ENCODE data around the gene PIP5K1B. TPM values are rescaled to one million over a fixed set of nuclear protein-coding genes. Genes with fewer than 3 reads are reported as not detected.

Gene PIP5K1B
- total RNA-seq, 2 donors from 2014 or later = 18.4 to 44.8 TPM

DNA sequence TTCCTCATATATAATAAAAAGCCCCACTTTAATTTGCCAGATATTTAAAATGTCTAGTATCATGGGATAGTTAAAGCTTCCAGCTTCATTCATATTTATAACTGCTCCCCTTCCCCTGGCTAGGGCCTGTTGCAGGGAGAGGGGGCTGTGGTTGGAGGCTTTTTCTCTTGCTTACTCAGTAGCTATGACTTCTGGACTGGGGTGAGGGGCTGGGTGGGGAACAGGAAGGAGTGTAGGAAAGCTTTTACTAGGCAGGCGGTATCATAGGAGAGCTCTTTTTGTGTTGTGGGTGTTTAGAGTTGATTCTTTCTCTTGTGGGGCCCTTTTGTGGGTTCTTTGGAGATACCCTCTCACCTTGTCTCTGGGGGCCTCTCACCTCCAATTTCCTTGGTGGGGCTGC is 39.4 kb downstream of the PIP5K1B start:
- no peaks in the 10 kb centered on the region for H3K36me3 ChIP-seq
- H3K27me3 ChIP-seq = no peaks in the 10 kb centered on the region
- H3K27ac ChIP-seq = no peak overlapping the region
- no peaks in the 10 kb centered on the region for H3K9me3 ChIP-seq
- H3K4me3 ChIP-seq = no peak overlapping the region
- peaks cover 0 to 30% of the 10 kb centered on the region in 2 donors for H3K4me1 ChIP-seq
- TF ChIP-seq, protein P1, sequence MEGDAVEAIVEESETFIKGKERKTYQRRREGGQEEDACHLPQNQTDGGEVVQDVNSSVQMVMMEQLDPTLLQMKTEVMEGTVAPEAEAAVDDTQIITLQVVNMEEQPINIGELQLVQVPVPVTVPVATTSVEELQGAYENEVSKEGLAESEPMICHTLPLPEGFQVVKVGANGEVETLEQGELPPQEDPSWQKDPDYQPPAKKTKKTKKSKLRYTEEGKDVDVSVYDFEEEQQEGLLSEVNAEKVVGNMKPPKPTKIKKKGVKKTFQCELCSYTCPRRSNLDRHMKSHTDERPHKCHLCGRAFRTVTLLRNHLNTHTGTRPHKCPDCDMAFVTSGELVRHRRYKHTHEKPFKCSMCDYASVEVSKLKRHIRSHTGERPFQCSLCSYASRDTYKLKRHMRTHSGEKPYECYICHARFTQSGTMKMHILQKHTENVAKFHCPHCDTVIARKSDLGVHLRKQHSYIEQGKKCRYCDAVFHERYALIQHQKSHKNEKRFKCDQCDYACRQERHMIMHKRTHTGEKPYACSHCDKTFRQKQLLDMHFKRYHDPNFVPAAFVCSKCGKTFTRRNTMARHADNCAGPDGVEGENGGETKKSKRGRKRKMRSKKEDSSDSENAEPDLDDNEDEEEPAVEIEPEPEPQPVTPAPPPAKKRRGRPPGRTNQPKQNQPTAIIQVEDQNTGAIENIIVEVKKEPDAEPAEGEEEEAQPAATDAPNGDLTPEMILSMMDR (IDR thresholded peaks at IDR 0.05) = no peak
- no peak for DNase-seq (ENCODE audit: low spot score)

- H3K36me3 ChIP-seq = no peaks in the 10 kb centered on the region
- TF ChIP-seq, protein P1 (IDR thresholded peaks at IDR 0.05) = no peak
- no peak for DNase-seq (ENCODE audit: low spot score)
- no peak overlapping the region for H3K4me3 ChIP-seq
- peak overlapping the region in 1 of 2 donors; percentile 11 for H3K27ac ChIP-seq
- H3K4me1 ChIP-seq = peaks cover 0 to 13% of the 10 kb centered on the region in 2 donors
- no peaks in the 10 kb centered on the region for H3K9me3 ChIP-seq
- H3K27me3 ChIP-seq = no peaks in the 10 kb centered on the region
These were observed 41.5 kb downstream of the PIP5K1B start for GRCh38 chr9:68746525-68746924.

GRCh38 chr9:68747043-68747533 is 42.0 kb downstream of the PIP5K1B start:
- TF ChIP-seq, protein P1 (IDR thresholded peaks at IDR 0.05) = no peak
- Histone ChIP-seq H3K4me1 (peaks cover 0 to 12% of the 10 kb centered on the region in 2 donors), H3K27ac (peak overlapping the region in 1 of 2 donors; percentile 11), H3K36me3 (no peaks in the 10 kb centered on the region), H3K4me3 (no peak overlapping the region), H3K9me3 (no peaks in the 10 kb centered on the region), H3K27me3 (no peaks in the 10 kb centered on the region)
- DNase-seq (ENCODE audit: low spot score) = no peak

DNA sequence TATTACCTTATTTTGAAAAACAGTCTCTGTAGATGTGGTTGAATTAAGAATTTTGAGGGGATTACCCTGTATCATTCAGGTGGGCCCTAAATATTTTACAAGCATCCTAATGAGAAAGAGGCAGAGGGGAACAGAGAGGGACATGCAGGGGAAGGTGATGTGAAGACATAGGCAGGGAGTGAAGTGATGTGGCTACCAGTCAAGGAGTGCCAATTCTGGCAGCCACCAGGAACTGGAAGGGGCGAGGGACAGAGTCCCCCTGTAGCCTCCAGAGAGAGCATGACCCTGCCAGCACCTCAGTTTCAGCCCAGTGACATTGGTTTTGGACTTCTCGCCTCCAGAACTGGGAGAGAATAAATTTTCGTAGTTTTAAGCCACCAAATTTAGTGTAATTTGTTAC is 44.1 kb downstream of the PIP5K1B start:
- Histone ChIP-seq H3K27ac (peak overlapping the region in 1 of 2 donors; percentile 12), H3K4me3 (no peak overlapping the region), H3K4me1 (peaks cover 0 to 12% of the 10 kb centered on the region in 2 donors), H3K36me3 (no peaks in the 10 kb centered on the region), H3K9me3 (no peaks in the 10 kb centered on the region), H3K27me3 (no peaks in the 10 kb centered on the region)
- no peak for DNase-seq (ENCODE audit: low spot score)
- TF ChIP-seq, protein P1 (IDR thresholded peaks at IDR 0.05) = no peak

DNA sequence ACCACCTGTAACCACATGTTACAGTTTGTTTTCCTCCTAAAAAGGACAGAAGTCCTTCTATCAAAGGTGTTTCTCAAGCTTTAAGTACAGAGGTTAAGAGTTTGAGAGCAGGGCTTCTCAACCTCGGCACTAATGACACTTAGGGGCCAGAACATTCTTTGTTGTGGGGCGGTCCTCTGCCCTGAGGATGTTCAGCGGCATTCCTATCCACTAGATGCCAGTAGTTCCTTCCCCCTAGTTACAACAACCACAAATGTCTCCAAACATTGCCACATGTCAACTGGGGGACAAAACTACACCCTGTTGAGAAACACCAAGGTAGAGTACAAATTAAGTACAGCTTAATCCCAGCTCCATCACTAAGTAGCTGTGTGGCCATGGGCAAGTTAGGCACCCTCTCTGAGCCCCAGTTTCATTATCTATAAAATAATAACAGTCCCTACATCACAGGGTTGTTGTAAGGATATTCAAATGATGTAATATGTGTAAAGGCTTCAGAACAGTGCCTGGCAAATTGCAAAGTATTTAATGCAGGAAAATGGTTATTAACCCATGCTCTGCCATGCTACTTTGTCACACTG is 44.6 kb downstream of the PIP5K1B start:
- Histone ChIP-seq H3K27ac (peak overlapping the region in 1 of 2 donors; percentile 12), H3K4me1 (peaks cover 0 to 12% of the 10 kb centered on the region in 2 donors), H3K9me3 (no peaks in the 10 kb centered on the region), H3K4me3 (no peak overlapping the region), H3K36me3 (no peaks in the 10 kb centered on the region), H3K27me3 (no peaks in the 10 kb centered on the region)
- no peak for DNase-seq (ENCODE audit: low spot score)
- TF ChIP-seq, protein P1 (IDR thresholded peaks at IDR 0.05) = no peak

DNA sequence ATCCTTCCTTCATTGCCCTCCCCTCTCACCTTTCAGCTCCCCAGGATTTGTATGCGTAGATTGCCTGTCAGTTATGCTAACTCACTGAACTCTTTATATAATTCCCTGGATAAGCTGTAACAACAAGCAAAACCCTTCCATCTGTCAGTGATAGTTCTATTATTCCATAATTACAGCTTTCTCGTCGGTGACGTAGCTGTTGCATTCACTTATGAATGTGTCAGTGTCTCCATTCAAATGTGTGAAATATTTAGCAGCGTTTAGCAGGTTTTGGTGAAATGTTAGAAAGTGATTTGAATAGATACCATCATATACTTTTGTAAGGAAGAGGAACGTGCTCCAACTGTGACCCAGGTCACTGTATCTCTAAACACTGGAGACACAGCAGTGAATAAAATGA is 45.2 kb downstream of the PIP5K1B start:
- peaks cover 0 to 12% of the 10 kb centered on the region in 2 donors for H3K4me1 ChIP-seq
- peak overlapping the region in 1 of 2 donors; percentile 12 for H3K27ac ChIP-seq
- no peaks in the 10 kb centered on the region for H3K9me3 ChIP-seq

More for the DNA sequence above, 45.2 kb downstream of the PIP5K1B start:
- Histone ChIP-seq H3K36me3 (no peaks in the 10 kb centered on the region), H3K4me3 (no peak overlapping the region), H3K27me3 (no peaks in the 10 kb centered on the region)
- no peak for DNase-seq (ENCODE audit: low spot score)
- TF ChIP-seq, protein P1 (IDR thresholded peaks at IDR 0.05) = no peak
